ENCODE results near the gene MTREX.
"Not testable (repeated sequence)": the region's sequence is repeated elsewhere in the genome, so short reads cannot be mapped to it uniquely, and the experiment has no call there.

GRCh38 chr5:55318237-55318636 is 10.4 kb downstream of the MTREX start:
- TF ChIP-seq CTCF (IDR thresholded peaks at IDR 0.05; ENCODE audit: poor library complexity); EZH2phosphoT487 (IDR thresholded peaks at IDR 0.05; ENCODE audit: low read depth, severe bottlenecking, unreplicated experiment): not testable (repeated sequence)

All from hepatocyte (in vitro differentiated cells).